DMS153 (cell line): ENCODE results near the gene PDIA5.

Source experiments
- DNase-seq: peaks from one replicate; lab custom pipeline; 2025; lab: John Stamatoyannopoulos, UW

The PDIA5 gene

GRCh38 chr3:123119802-123120201, 53.0 kb downstream of the PDIA5 start:
- DNase-seq = no peak

GRCh38 chr3:123120573-123120972, 53.7 kb downstream of the PDIA5 start:
- DNase-seq = no peak

- DNase-seq = no peak
Observed at GRCh38 chr3:123122057-123122456, 55.2 kb downstream of the PDIA5 start.

GRCh38 chr3:123122525-123123315, 55.9 kb downstream of the PDIA5 start:
- no peak for DNase-seq

- DNase-seq = no peak
Observed at GRCh38 chr3:123123716-123124616, 57.1 kb downstream of the PDIA5 start.

GRCh38 chr3:123124971-123125370, 58.1 kb downstream of the PDIA5 start:
- no peak for DNase-seq

GRCh38 chr3:123126031-123126430, 59.2 kb downstream of the PDIA5 start:
- no peak for DNase-seq

- no peak for DNase-seq
Observed at GRCh38 chr3:123126653-123127052, 59.8 kb downstream of the PDIA5 start.

- DNase-seq = no peak
Observed at GRCh38 chr3:123129092-123129491, 62.3 kb downstream of the PDIA5 start.

GRCh38 chr3:123129532-123129931, 62.7 kb downstream of the PDIA5 start:
- DNase-seq = no peak

GRCh38 chr3:123130079-123130750, 63.4 kb downstream of the PDIA5 start:
- DNase-seq = no peak

- no peak for DNase-seq
Observed at GRCh38 chr3:123134671-123135070, 67.8 kb downstream of the PDIA5 start.

GRCh38 chr3:123137001-123137400, 70.2 kb downstream of the PDIA5 start:
- DNase-seq = no peak

- DNase-seq = no peak
Observed at GRCh38 chr3:123138839-123139444, 72.1 kb downstream of the PDIA5 start.

- DNase-seq = no peak
Observed at GRCh38 chr3:123139522-123139921, 72.7 kb downstream of the PDIA5 start.

- DNase-seq = no peak
Observed at GRCh38 chr3:123140550-123140949, 73.7 kb downstream of the PDIA5 start.

GRCh38 chr3:123141276-123141675, 74.5 kb downstream of the PDIA5 start:
- DNase-seq = no peak

GRCh38 chr3:123143669-123144411, 77.0 kb downstream of the PDIA5 start:
- DNase-seq = no peak

GRCh38 chr3:123147754-123148535, 81.1 kb downstream of the PDIA5 start:
- DNase-seq = no peak

GRCh38 chr3:123148772-123149171, 81.9 kb downstream of the PDIA5 start:
- DNase-seq = no peak

- no peak for DNase-seq
Observed at GRCh38 chr3:123149525-123149924, 82.7 kb downstream of the PDIA5 start.
